AG04449 (cell line): ENCODE data around the gene RNF135.

Source experiments
- CTCF ChIA-PET: fragments of 350-600 bp; formaldehyde crosslinking; extraction: SDS; loops from one replicate; lab custom pipeline; 2021; ENCODE audit warnings: antibody characterized with exemption; lab: Yijun Ruan, JAX
- POLR2A ChIA-PET: fragments of 400-600, 350-600 bp; formaldehyde crosslinking; extraction: SDS; loops from one replicate; lab custom pipeline; 2020; ENCODE audit warnings: antibody characterized with exemption, inconsistent platforms; lab: Yijun Ruan, JAX
- DNase-seq: peaks from one replicate; pipeline ENCODE4 v3.0.0-alpha.2; 2010; ENCODE audit warnings: low read depth, low spot score
- H3K4me3 ChIP-seq: 2 replicates; pipeline ENCODE4 v1.5.1; 2011; ENCODE audit warnings: low read depth, mild to moderate bottlenecking, control low read depth, low read length
- CTCF ChIP-seq: IDR thresholded peaks from one replicate; pipeline ENCODE4 v1.5.1; 2011; ENCODE audit warnings: mild to moderate bottlenecking, moderate library complexity, low read length, control low read depth, inconsistent platforms; ENCODE audit not compliant: insufficient read depth; ENCODE audit errors: missing control alignments

The RNF135 gene

GRCh38 chr17:30970831-30971567 is at the start of gene RNF135:
Gene RNF135, plus strand, starts transcription at chr17:30971039. Its CDS starts 35 bp downstream, at chr17:30971074.
- ChIA-PET CTCF (interaction anchor here (0.6 to 5.0 kb wide), 18 partner anchors 11 to 420 kb away, joined by 3 to 45 read pairs (median 3); partner anchors contain the start of gene CRLF3), POLR2A (no interaction called here)
- TF ChIP-seq CTCF, result peak; percentile 35
- H3K4me3 ChIP-seq, result peak within 1 kb of the TSS; percentile 66
- DNase-seq, result no peak

GRCh38 chr17:30921544-30922196 is 49.2 kb upstream of the RNF135 start, which contains the start of gene ADAP2:
Gene ADAP2, plus strand, starts transcription at chr17:30921945. Its CDS starts 70 bp downstream, at chr17:30922015.
- CTCF ChIA-PET, result no interaction called here
- TF ChIP-seq CTCF, result no peak
- H3K4me3 ChIP-seq, result peak within 1 kb of the TSS; percentile 29
- POLR2A ChIA-PET, result no interaction called here
- no peak for DNase-seq

- ChIA-PET POLR2A (no interaction called here), CTCF (no interaction called here)
- H3K4me3 ChIP-seq, result peak overlapping the region; percentile 29
- no peak for TF ChIP-seq CTCF
- no peak for DNase-seq
These were observed 48.4 kb upstream of the RNF135 start for GRCh38 chr17:30922235-30923030.

GRCh38 chr17:30924341-30924740 is 46.5 kb upstream of the RNF135 start:
- ChIA-PET POLR2A (no interaction called here), CTCF (interaction anchor here (1.2 kb wide), 1 partner anchor 9 kb away, joined by 3 read pairs; no protein-coding TSS in a partner anchor)
- no peak overlapping the region for H3K4me3 ChIP-seq
- no peak for DNase-seq
- no peak for TF ChIP-seq CTCF

GRCh38 chr17:30926516-30926915 is 44.3 kb upstream of the RNF135 start:
- no peak for TF ChIP-seq CTCF

More at GRCh38 chr17:30926516-30926915, 44.3 kb upstream of the RNF135 start:
- no peak for DNase-seq
- no peak overlapping the region for H3K4me3 ChIP-seq
- POLR2A ChIA-PET, result no interaction called here
- CTCF ChIA-PET, result interaction anchor here (0.9 kb wide), 1 partner anchor 9 kb away, joined by 3 read pairs; no protein-coding TSS in a partner anchor
